K562 (cell line): ENCODE data around the gene TMEM144. TPM values are rescaled to one million over a fixed set of nuclear protein-coding genes. Genes with fewer than 3 reads are reported as not detected.

Experiments
- ATAC-seq: fragments of 200-7000 bp; cut with Tn5 transposase; 3 replicates; pipeline ENCODE4 v1.9.1; 2020; ENCODE audit warnings: moderate library complexity
- BruUV-seq: library from RNA; stranded (reverse); fragments of 400-500 nt; replicated peaks from 2 replicates; lab custom pipeline; 2021; lab: Mats Ljungman, UMichigan
- CTCF ChIA-PET: fragments of 300-600 bp; formaldehyde crosslinking; extraction: SDS; loops from one replicate; lab custom pipeline; 2021; ENCODE audit warnings: low intra/inter-chr PET ratio; lab: Yijun Ruan, JAX
- POLR2A ChIA-PET: fragments of 300-600, 350-650 bp; sonication (Branson Sonifier 250); formaldehyde crosslinking; extraction: SDS; loops from one replicate; lab custom pipeline; 2021; ENCODE audit warnings: antibody characterized with exemption, inconsistent platforms; lab: Yijun Ruan, JAX
- DNase-seq, 4 experiments: peaks; one replicate each; pipeline versions ENCODE4 v3.0.0 to v3.0.0-alpha.2; 2011 to 2018; ENCODE audit warnings: low spot score in 3 of 4, mixed read lengths in 3 of 4; ENCODE audit errors: extremely low read depth in 1 of 4
- FAIRE-seq: peaks from 2 replicates; lab custom pipeline; 2011; peaks lifted over from hg19 to GRCh38; lab: Jason Lieb, UNC
- H2AFZ ChIP-seq: 2 replicates; pipeline ENCODE4 v1.6.0; 2011; ENCODE audit warnings: low read depth, low read length, control low read depth, inconsistent platforms
- H3K27ac ChIP-seq: fragments of 200-600 bp; 3 replicates; pipeline ENCODE4 v1.8.0; 2011; ENCODE audit warnings: low read depth, mild to moderate bottlenecking, control low read depth, inconsistent platforms, low read length, moderate library complexity, mixed read lengths; ENCODE audit errors: extremely low read depth
- H3K27me3 ChIP-seq, 2 experiments: fragments of 300-600 bp in 1 of 2; 2 replicates in 1 of 2; 3 replicates in 1 of 2; pipeline versions ENCODE4 v1.6.0 to v1.8.0; 2011; ENCODE audit warnings: inconsistent platforms in 2 of 2, low read length in 2 of 2, mild to moderate bottlenecking in 1 of 2, mixed read lengths in 1 of 2, moderate library complexity in 1 of 2; ENCODE audit not compliant: control insufficient read depth in 2 of 2, insufficient read depth in 2 of 2
- H3K36me3 ChIP-seq: fragments of 300-600 bp; 3 replicates; pipeline ENCODE4 v1.8.0; 2011; ENCODE audit warnings: mild to moderate bottlenecking, low read length, inconsistent platforms; ENCODE audit not compliant: control insufficient read depth, insufficient read depth
- H3K4me1 ChIP-seq, 2 experiments: fragments of 200-600 bp in 1 of 2; replicated peaks in 1 of 2; 2 replicates in 1 of 2; 3 replicates in 1 of 2; pipeline versions ENCODE4 v1.5.1 to v1.8.0; 2011; ENCODE audit warnings: inconsistent platforms in 2 of 2, low read length in 2 of 2, mild to moderate bottlenecking in 1 of 2, mixed read lengths in 1 of 2, moderate library complexity in 1 of 2; ENCODE audit not compliant: control insufficient read depth in 2 of 2, insufficient read depth in 2 of 2
- H3K4me2 ChIP-seq: 2 replicates; pipeline ENCODE4 v1.6.1; 2011; ENCODE audit warnings: low read length, control low read depth, inconsistent platforms, mixed read lengths; ENCODE audit not compliant: insufficient read depth
- H3K4me3 ChIP-seq: fragments of 200-600 bp; sonication (generic), shearing (Covaris generic); 2 replicates; pipeline ENCODE4 v1.5.1; 2016; ENCODE audit warnings: control low read depth, inconsistent platforms
- H3K79me2 ChIP-seq: fragments of 200-600 bp; 3 replicates; pipeline ENCODE4 v1.8.0; 2011; ENCODE audit warnings: low read length, inconsistent platforms; ENCODE audit not compliant: control insufficient read depth, insufficient read depth
- H3K9ac ChIP-seq, 2 experiments: 2 replicates each; pipeline versions ENCODE4 v1.6.0 to v1.6.1; 2011; ENCODE audit warnings: low read depth in 2 of 2, low read length in 2 of 2, control low read depth in 1 of 2, inconsistent platforms in 1 of 2, mild to moderate bottlenecking in 1 of 2, mixed read lengths in 1 of 2; ENCODE audit not compliant: insufficient read depth in 1 of 2
- H3K9me1 ChIP-seq: one replicate; pipeline ENCODE4 v1.6.0; 2011; ENCODE audit warnings: inconsistent platforms, mild to moderate bottlenecking, low read length, moderate library complexity; ENCODE audit not compliant: control insufficient read depth, insufficient read depth
- H3K9me3 ChIP-seq: replicated peaks from 2 replicates; pipeline ENCODE4 v1.5.1; 2011; ENCODE audit warnings: low read depth, low read length, inconsistent platforms; ENCODE audit not compliant: control insufficient read depth, insufficient read depth
- H4K20me1 ChIP-seq: replicated peaks from 2 replicates; pipeline ENCODE4 v1.6.1; 2011; ENCODE audit warnings: low read length, inconsistent platforms, mixed read lengths; ENCODE audit not compliant: control insufficient read depth, insufficient read depth
- ARHGAP35 ChIP-seq: fragments of 450-650 bp; IDR thresholded peaks from 2 replicates; pipeline ENCODE4 v1.6.1; 2018; ENCODE audit not compliant: partially characterized antibody
- CBX3 ChIP-seq, 2 experiments: IDR thresholded peaks; 1 replicate in 1 of 2; 2 replicates in 1 of 2; pipeline ENCODE4 v1.6.1; 2012; ENCODE audit warnings: inconsistent platforms in 2 of 2, low read length in 2 of 2, borderline replicate concordance in 1 of 2, control low read depth in 1 of 2
- CBX5 ChIP-seq: IDR thresholded peaks from 2 replicates; pipeline ENCODE4 v1.6.1; 2014; ENCODE audit warnings: low read depth, borderline replicate concordance
- ELK3 ChIP-seq: fragments of 450-650 bp; formaldehyde crosslinking; IDR thresholded peaks from 2 replicates; pipeline ENCODE4 v1.4.0; 2020; ENCODE audit warnings: mild to moderate bottlenecking
- GTF2A2 ChIP-seq: IDR thresholded peaks from 2 replicates; pipeline ENCODE4 v1.6.1; 2016; ENCODE audit warnings: mild to moderate bottlenecking, missing genetic modification characterization, missing compliant biosample characterization
- KAT8 ChIP-seq: fragments of 450-650 bp; IDR thresholded peaks from 2 replicates; pipeline ENCODE4 v1.6.1; 2016; ENCODE audit warnings: low read depth, mild to moderate bottlenecking
- NCOA1 ChIP-seq: fragments of 450-650 bp; IDR thresholded peaks from 2 replicates; pipeline ENCODE4 v1.6.1; 2016; ENCODE audit warnings: low read depth
- RBFOX2 ChIP-seq: fragments of 200-400 bp; formaldehyde crosslinking; IDR thresholded peaks from 2 replicates; pipeline ENCODE4 v1.6.1; 2017; ENCODE audit warnings: low read depth, mild to moderate bottlenecking, low read length, moderate library complexity
- RBM17 ChIP-seq: fragments of 200-400 bp; formaldehyde crosslinking; IDR thresholded peaks from 2 replicates; pipeline ENCODE4 v1.6.1; 2017; ENCODE audit warnings: low read depth, mild to moderate bottlenecking, low read length, borderline replicate concordance
- SMARCB1 ChIP-seq: IDR thresholded peaks from 2 replicates; pipeline ENCODE4 v1.6.1; 2011; ENCODE audit warnings: improper control_type of control experiment, low read depth; ENCODE audit not compliant: insufficient read length
- ZMIZ1 ChIP-seq, 2 experiments: fragments of 150-350 bp in 1 of 2; IDR thresholded peaks; 2 replicates each; pipeline ENCODE4 v1.6.1; 2012 to 2016; ENCODE audit warnings: low read depth in 2 of 2, low read length in 2 of 2, mild to moderate bottlenecking in 1 of 2, moderate library complexity in 1 of 2
- ZNF239 ChIP-seq: fragments of 250-450 bp; sonication (Bioruptor Pico); IDR thresholded peaks from 2 replicates; pipeline ENCODE4 v1.4.0; 2020; ENCODE audit warnings: mild to moderate bottlenecking
- ZSCAN29 ChIP-seq: fragments of 450-650 bp; IDR thresholded peaks from 2 replicates; pipeline ENCODE4 v1.6.1; 2017
- WGBS: fragments of 100-300 bp; shearing (Covaris generic); methylation state at CpG from one replicate; pipeline ENCODE4 v1.1.6; 2016; ENCODE audit warnings: low coverage, mixed read lengths; ENCODE audit not compliant: insufficient coverage; ENCODE audit errors: missing lambda C conversion rate; 5-methylcytosine and 5-hydroxymethylcytosine counted together
- in situ Hi-C: fragments of 300-500 bp; cut with MboI; formaldehyde crosslinking; loops from 4 replicates; pipeline ENCODE4 v1.15.0; 2018; ENCODE audit warnings: inconsistent platforms, mixed read lengths
- intact Hi-C: fragments of 100-400 bp; cut with micrococcal nuclease; formaldehyde crosslinking; loops from 2 replicates; pipeline ENCODE4 v1.14.2; 2022
- polyA plus RNA-seq, 8 experiments: library from polyadenylated mRNA; depleted of rRNA in 4 of 8; stranded (reverse) in 5 of 8; unstranded in 3 of 8; fragments of >200 nt; fragmentation: Nextera tagmentation in 2 of 8; fragmentation: Illumina TruSeq in 1 of 8; extraction: Ambion mirVana in 2 of 8; extraction: Trizol in 1 of 8; gene quantifications; 2 replicates each; pipeline versions ENCODE4 v1.2.1 to v1.2.3, GENCODE V29; 2011 to 2014; ENCODE audit warnings: inconsistent platforms in 1 of 8, missing spikeins in 1 of 8
- total RNA-seq, 7 experiments: library from RNA; depleted of rRNA in 6 of 7; stranded (reverse); fragments of >200 nt in 6 of 7; fragmentation: Illumina TruSeq in 2 of 7; extraction: Trizol in 2 of 7; gene quantifications; 2 replicates each; pipeline versions ENCODE4 v1.2.1 to v1.2.3, GENCODE V29; 2011 to 2021; ENCODE audit warnings: low replicate concordance in 1 of 7

Gene TMEM144
- total and polyA plus RNA-seq, 9 of the 15 experiments (the other 6 are each of a cell fraction or from before 2014, with no cell fraction given): 4.0 to 12.0 (median 6.1) TPM

DNA sequence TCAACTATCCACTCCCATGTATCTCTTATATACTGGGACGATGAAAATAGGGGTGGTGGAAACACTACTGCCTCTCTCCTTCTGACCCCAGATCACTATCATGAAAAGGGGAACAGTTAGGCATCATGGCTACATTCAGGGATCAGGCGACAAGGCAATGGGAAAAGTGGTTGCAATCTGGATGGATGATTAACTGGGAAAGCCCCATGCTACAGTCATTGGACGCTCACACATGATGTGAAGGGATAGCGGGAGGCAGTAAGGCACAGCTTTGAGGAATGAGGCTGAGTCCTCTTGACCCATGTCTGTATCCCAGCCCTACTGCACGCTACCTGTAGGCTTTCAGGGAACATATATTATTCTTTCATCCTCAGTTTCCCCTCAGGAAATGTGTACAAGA is 47.7 kb upstream of the TMEM144 start:
- H3K79me2 ChIP-seq: no peaks in the 10 kb centered on the region
- H2AFZ ChIP-seq: no peak overlapping the region
- H3K9me3 ChIP-seq: no peaks in the 10 kb centered on the region
- H3K27me3 ChIP-seq: no peaks in the 10 kb centered on the region
- H3K4me3 ChIP-seq: no peak overlapping the region
- ChIA-PET CTCF (no interaction called here), POLR2A (no interaction called here)
- H4K20me1 ChIP-seq: no peaks in the 10 kb centered on the region
- DNase-seq: no peak
- H3K4me1 ChIP-seq: no peaks in the 10 kb centered on the region
- no peak for ATAC-seq
- no peak overlapping the region for H3K27ac ChIP-seq
- 9% methylated on average over 5 of the region's 5 CpGs for WGBS
- intact Hi-C loops (no loop called here), in situ Hi-C loops (loop anchor here (10.0 kb wide), 1 partner anchor 178 kb away; no protein-coding TSS in a partner anchor)
- H3K9ac ChIP-seq: no peak overlapping the region
- FAIRE-seq: no peak
- no TSS peak for BruUV-seq
- H3K4me2 ChIP-seq: no peak overlapping the region
- TF ChIP-seq ZNF239 (CRISPR knock-in tag): no peak
- TF ChIP-seq KAT8: no peak
- TF ChIP-seq ZMIZ1 (IDR thresholded peaks at IDR 0.05; ENCODE audit: low read depth in 2 of 2, low read length in 2 of 2): no peak
- TF ChIP-seq RBM17: no peak
- no peak for TF ChIP-seq ARHGAP35
- no peak for TF ChIP-seq CBX3 (IDR thresholded peaks at IDR 0.05; ENCODE audit: borderline replicate concordance in 1 of 2, low read length in 2 of 2)
- TF ChIP-seq NCOA1: no peak
- TF ChIP-seq CBX5: no peak
- no peak for TF ChIP-seq GTF2A2 (tag)
- TF ChIP-seq ZSCAN29: no peak
- TF ChIP-seq SMARCB1: no peak
- no peak for TF ChIP-seq ELK3 (CRISPR knock-in tag)
- TF ChIP-seq RBFOX2: no peak
- TF ChIP-seq, all 486 proteins: peak for 0
- Histone ChIP-seq H3K36me3 (no peaks in the 10 kb centered on the region), H3K9me1 (no peaks in the 10 kb centered on the region)
